Smooth muscle cell (in vitro differentiated cells): ENCODE data around the gene POLD4. TPM values are rescaled to one million over a fixed set of nuclear protein-coding genes. Genes with fewer than 3 reads are reported as not detected.

Experiments
- DNase-seq: peaks from one replicate; lab custom pipeline; 2025; ENCODE audit not compliant: unreplicated experiment; lab: John Stamatoyannopoulos, UW
- H2AFZ ChIP-seq: fragments of 200-600 bp; sonication (generic); 2 replicates; pipeline ENCODE4 v1.6.0; 2016; ENCODE audit warnings: antibody characterized with exemption, low read depth, mild to moderate bottlenecking
- H3F3A ChIP-seq: fragments of 200-600 bp; sonication (generic); 2 replicates; pipeline ENCODE4 v1.6.0; 2017; ENCODE audit warnings: antibody characterized with exemption, low read depth
- H3K27ac ChIP-seq: fragments of 200-600 bp; sonication (generic); 2 replicates; pipeline ENCODE4 v1.5.1; 2016; ENCODE audit warnings: low read depth, mild to moderate bottlenecking
- H3K27me3 ChIP-seq: fragments of 200-600 bp; sonication (generic); 2 replicates; pipeline ENCODE4 v1.6.1; 2016; ENCODE audit warnings: low read depth, mild to moderate bottlenecking
- H3K36me3 ChIP-seq: fragments of 200-600 bp; sonication (generic); 2 replicates; pipeline ENCODE4 v1.5.1; 2016; ENCODE audit warnings: low read depth
- H3K4me1 ChIP-seq: fragments of 200-600 bp; sonication (generic); 2 replicates; pipeline ENCODE4 v1.5.1; 2016; ENCODE audit warnings: low read depth
- H3K4me2 ChIP-seq: fragments of 200-600 bp; sonication (generic); 2 replicates; pipeline ENCODE4 v1.6.0; 2016; ENCODE audit warnings: mild to moderate bottlenecking
- H3K4me3 ChIP-seq: fragments of 200-600 bp; sonication (generic); 2 replicates; pipeline ENCODE4 v1.5.1; 2016; ENCODE audit warnings: mild to moderate bottlenecking
- H3K79me2 ChIP-seq: fragments of 200-600 bp; sonication (generic); 2 replicates; pipeline ENCODE4 v1.6.0; 2016; ENCODE audit warnings: low read depth, mild to moderate bottlenecking
- H3K9ac ChIP-seq: fragments of 200-600 bp; sonication (generic); 2 replicates; pipeline ENCODE4 v1.6.0; 2016; ENCODE audit warnings: low read depth
- H3K9me3 ChIP-seq: fragments of 200-600 bp; sonication (generic); replicated peaks from 2 replicates; pipeline ENCODE4 v1.5.1; 2016; ENCODE audit warnings: low read depth
- H4K20me1 ChIP-seq: fragments of 200-600 bp; sonication (generic); 2 replicates; pipeline ENCODE4 v1.6.0; 2016; ENCODE audit warnings: low read depth
- WGBS: methylation state at CpG from one replicate; pipeline ENCODE4 v1.1.7; 2016; ENCODE audit warnings: low lambda C conversion rate; 5-methylcytosine and 5-hydroxymethylcytosine counted together
- polyA plus RNA-seq: library from polyadenylated mRNA; unstranded; fragments of >200 nt; fragmentation: Nextera tagmentation; extraction: Ambion mirVana; gene quantifications from 2 replicates; pipeline ENCODE4 v1.2.1, GENCODE V29; 2016
- total RNA-seq: library from RNA; depleted of rRNA; stranded (reverse); fragments of >200 nt; gene quantifications from 2 replicates; pipeline ENCODE4 v1.2.3, GENCODE V29; 2014
- TF ChIP-seq, protein P1 (sequence below): fragments of 200-600 bp; sonication (generic); IDR thresholded peaks from 2 replicates; pipeline ENCODE4 v1.5.1; 2017; ENCODE audit warnings: borderline replicate concordance, mild to moderate bottlenecking, antibody characterized with exemption; ENCODE audit not compliant: insufficient read depth, poor library complexity, severe bottlenecking

POLD4 gene
- total and polyA plus RNA-seq, 2 experiments from 2014 or later, result 61.4 to 113 TPM

DNA sequence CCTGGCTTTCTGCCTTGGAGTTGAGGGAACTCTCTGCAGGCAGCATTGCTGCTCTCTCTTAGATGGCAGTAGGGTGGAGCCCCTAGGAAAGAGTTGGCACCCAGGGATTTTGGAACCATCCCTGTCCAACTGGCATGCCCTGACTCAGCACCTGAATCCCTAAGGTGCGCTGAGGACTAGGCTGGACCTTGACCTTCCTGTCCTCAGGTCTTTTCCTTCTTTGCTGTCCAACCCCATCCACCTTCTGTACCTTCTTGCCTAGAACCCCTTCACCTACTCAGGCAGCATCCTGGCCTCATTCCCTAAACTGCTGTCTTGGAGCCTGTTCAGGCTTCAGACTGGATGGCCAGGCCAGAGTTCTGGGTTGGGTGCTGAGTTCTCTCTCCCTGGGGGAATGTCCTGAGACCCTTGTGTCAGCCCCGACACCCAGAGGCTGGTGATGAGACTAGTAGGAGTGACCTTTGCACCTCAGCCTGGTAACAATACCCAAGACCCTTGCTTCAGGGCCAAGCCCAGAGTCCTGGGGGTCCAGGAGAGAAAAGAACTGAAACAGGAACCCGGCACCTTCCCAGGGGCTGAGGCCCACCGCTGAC is 2.5 kb upstream of the POLD4 start:
- Histone ChIP-seq H4K20me1 (peaks cover 2% of the 10 kb centered on the region), H2AFZ (no peak overlapping the region), H3K4me1 (peaks cover 34% of the 10 kb centered on the region), H3K27ac (peak overlapping the region; percentile 98), H3K27me3 (no peaks in the 10 kb centered on the region), H3K9me3 (no peaks in the 10 kb centered on the region), H3K79me2 (peaks cover 11% of the 10 kb centered on the region), H3F3A (peaks cover 27% of the 10 kb centered on the region), H3K4me2 (peak overlapping the region; percentile 85), H3K9ac (peak overlapping the region; percentile 57), H3K4me3 (no peak overlapping the region), H3K36me3 (no peaks in the 10 kb centered on the region)
- TF ChIP-seq, protein P1, sequence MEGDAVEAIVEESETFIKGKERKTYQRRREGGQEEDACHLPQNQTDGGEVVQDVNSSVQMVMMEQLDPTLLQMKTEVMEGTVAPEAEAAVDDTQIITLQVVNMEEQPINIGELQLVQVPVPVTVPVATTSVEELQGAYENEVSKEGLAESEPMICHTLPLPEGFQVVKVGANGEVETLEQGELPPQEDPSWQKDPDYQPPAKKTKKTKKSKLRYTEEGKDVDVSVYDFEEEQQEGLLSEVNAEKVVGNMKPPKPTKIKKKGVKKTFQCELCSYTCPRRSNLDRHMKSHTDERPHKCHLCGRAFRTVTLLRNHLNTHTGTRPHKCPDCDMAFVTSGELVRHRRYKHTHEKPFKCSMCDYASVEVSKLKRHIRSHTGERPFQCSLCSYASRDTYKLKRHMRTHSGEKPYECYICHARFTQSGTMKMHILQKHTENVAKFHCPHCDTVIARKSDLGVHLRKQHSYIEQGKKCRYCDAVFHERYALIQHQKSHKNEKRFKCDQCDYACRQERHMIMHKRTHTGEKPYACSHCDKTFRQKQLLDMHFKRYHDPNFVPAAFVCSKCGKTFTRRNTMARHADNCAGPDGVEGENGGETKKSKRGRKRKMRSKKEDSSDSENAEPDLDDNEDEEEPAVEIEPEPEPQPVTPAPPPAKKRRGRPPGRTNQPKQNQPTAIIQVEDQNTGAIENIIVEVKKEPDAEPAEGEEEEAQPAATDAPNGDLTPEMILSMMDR, result no peak
- 89% methylated on average over 4 of the region's 4 CpGs for WGBS
- DNase-seq, result no peak

DNA sequence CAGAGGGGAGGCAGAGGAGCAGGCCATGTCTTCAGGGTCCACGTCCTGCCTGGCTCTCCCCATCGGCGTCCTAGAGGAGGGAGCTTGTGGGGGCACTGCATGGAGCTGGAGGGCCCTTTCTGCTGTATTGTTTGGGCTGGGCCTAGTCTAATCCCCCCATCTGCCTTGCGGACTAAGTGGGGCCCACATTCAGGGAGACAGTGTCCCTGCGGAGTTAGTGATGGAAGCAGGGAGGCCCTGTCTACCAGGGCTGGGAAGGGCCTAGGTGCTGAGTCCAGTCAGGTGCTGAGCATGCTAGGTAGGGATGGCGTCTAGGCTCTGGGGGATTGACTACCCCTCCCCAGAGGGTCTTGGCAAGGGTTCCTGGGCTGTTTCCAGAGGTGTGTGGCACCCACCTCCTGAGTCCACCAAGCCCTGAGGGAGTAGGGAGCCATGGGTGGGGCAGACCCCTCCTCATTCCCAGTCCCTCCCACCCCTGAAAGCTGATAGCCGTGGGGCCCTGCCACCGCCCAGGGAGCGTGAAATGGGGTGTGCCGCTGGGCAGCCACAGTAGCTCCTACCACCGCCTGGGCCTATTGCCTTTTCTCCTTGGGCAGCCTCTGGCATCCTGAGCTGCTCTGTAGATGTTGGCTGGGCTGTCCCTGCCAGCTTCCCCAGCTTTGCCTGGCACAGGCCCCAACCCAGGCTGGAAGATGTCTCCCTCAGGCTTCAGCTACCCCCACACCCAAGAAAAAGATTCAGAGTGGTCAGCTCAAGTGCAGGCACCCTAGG is 1.9 kb upstream of the POLD4 start:
- no peak overlapping the region for H2AFZ ChIP-seq
- no peaks in the 10 kb centered on the region for H3K36me3 ChIP-seq
- H3F3A ChIP-seq, result peaks cover 27% of the 10 kb centered on the region
- peak overlapping the region; percentile 57 for H3K9ac ChIP-seq
- WGBS, result 75% methylated on average over 11 of the region's 11 CpGs
- H3K4me3 ChIP-seq, result no peak overlapping the region
- TF ChIP-seq, protein P1, result no peak
- peak overlapping the region; percentile 98 for H3K27ac ChIP-seq
- peaks cover 14% of the 10 kb centered on the region for H3K79me2 ChIP-seq
- DNase-seq, result no peak
- H3K9me3 ChIP-seq, result no peaks in the 10 kb centered on the region
- peaks cover 34% of the 10 kb centered on the region for H3K4me1 ChIP-seq
- H3K4me2 ChIP-seq, result peak overlapping the region; percentile 85
- H4K20me1 ChIP-seq, result peaks cover 5% of the 10 kb centered on the region
- no peaks in the 10 kb centered on the region for H3K27me3 ChIP-seq

DNA sequence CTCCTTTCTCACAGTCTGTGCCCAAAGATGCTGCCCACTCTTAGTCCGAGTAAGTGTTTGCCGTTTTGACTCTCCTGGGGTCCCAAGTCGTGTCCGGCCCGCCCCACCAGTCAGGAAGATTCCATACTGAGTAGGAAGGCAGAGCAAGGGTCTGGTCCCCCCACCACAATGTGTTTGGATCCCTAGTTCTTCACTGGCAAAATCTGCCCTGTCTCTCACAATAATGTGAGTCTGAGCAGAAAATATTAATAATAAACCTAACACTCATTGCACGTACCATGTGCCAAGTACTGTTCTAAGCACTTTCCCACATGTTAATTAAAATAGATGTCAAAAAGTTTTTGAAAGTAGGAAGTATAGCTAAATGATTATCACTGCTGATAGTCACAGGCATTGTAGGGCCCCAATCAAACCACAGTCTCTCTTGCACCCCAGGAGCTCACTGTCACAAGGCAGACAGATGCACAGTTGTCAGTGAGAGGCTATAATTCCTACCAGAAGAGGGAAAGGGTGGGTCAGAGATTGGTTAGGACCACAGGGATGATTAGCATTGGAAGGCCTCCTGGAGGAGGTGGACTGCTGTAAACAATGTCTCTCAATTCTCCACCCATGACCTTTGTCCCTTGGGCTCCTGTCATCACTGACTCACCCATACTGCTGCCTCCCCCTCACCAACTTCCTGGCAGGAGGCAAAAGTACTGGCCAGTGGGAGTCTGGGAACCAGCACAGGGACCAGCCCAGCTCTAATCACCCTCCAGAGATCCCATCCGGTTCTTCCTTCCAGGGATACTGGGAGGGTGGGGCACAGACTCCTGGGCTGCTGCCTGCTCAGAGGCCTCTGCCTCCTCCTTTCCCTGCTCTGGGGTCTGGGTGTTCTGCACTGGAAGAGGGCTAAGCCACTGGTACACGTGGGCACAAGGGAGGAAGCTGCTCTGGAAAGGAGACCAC is 1.0 kb upstream of the POLD4 start:
- TF ChIP-seq, protein P1, result peak; percentile 15
- Histone ChIP-seq H3K9ac (peak overlapping the region; percentile 78), H3K9me3 (no peaks in the 10 kb centered on the region), H2AFZ (peak overlapping the region; percentile 22), H3K79me2 (peaks cover 14% of the 10 kb centered on the region), H3K4me3 (peak overlapping the region; percentile 63), H3K4me1 (peaks cover 34% of the 10 kb centered on the region), H3K27me3 (no peaks in the 10 kb centered on the region), H3K4me2 (peak overlapping the region; percentile 85), H3K27ac (peak overlapping the region; percentile 98), H3K36me3 (no peaks in the 10 kb centered on the region), H4K20me1 (peaks cover 5% of the 10 kb centered on the region), H3F3A (peaks cover 27% of the 10 kb centered on the region)
- WGBS, result 39% methylated on average over 8 of the region's 8 CpGs
- DNase-seq, result no peak
